HFFc6 (cell line): ENCODE results near the gene SOBP. TPM values are rescaled to one million over a fixed set of nuclear protein-coding genes. Genes with fewer than 3 reads are reported as not detected.

Experiments
- DNase-seq: peaks from one replicate; pipeline ENCODE4 v3.0.0-alpha.2; 2018
- H3K27ac Mint-ChIP-seq: 2 replicates; pipeline ENCODE4 v1.8.0; 2020; ENCODE audit warnings: mild to moderate bottlenecking, mixed read lengths
- H3K27me3 Mint-ChIP-seq: 2 replicates; pipeline ENCODE4 v1.8.0; 2021; ENCODE audit warnings: mild to moderate bottlenecking, moderate library complexity, mixed read lengths; ENCODE audit not compliant: insufficient read depth
- H3K36me3 Mint-ChIP-seq: 2 replicates; pipeline ENCODE4 v1.8.0; 2021; ENCODE audit warnings: low read depth, mixed read lengths
- H3K4me1 Mint-ChIP-seq: 2 replicates; pipeline ENCODE4 v1.8.0; 2020; ENCODE audit warnings: low read depth, mixed read lengths
- H3K4me3 Mint-ChIP-seq: 2 replicates; pipeline ENCODE4 v1.8.0; 2020; ENCODE audit warnings: mild to moderate bottlenecking, moderate library complexity, mixed read lengths
- H3K9me3 Mint-ChIP-seq: 2 replicates; pipeline ENCODE4 v1.8.0; 2020; ENCODE audit warnings: mild to moderate bottlenecking, mixed read lengths
- CTCF ChIP-seq: fragments of 200-600 bp; sonication (generic); IDR thresholded peaks from 2 replicates; pipeline ENCODE4 v1.5.0; 2021; ENCODE audit warnings: antibody characterized with exemption, mild to moderate bottlenecking
- total RNA-seq, 6 experiments: library from RNA; stranded (reverse); fragmentation: NEBNext Ultra II Directional; extraction: Animal tissue kit (Norgen Biotek cat#: 25700); gene quantifications; 2 replicates in 1 of 6; 3 replicates in 5 of 6; pipeline ENCODE4 v1.2.3, GENCODE V29; 2021

Gene SOBP
- total RNA-seq, 6 experiments from 2014 or later = 0.09 to 0.50 (median 0.15) TPM; not detected in 1

- no peak for DNase-seq
- Mint-ChIP-seq H3K36me3 (no peaks in the 10 kb centered on the region), H3K27me3 (peaks cover 8% of the 10 kb centered on the region), H3K27ac (no peak overlapping the region), H3K4me3 (no peak overlapping the region), H3K4me1 (no peaks in the 10 kb centered on the region), H3K9me3 (no peaks in the 10 kb centered on the region)
- TF ChIP-seq CTCF = no peak
Measured at GRCh38 chr6:107637316-107638315, 147.7 kb downstream of the SOBP start.

GRCh38 chr6:107638493-107638892, 148.6 kb downstream of the SOBP start:
- Mint-ChIP-seq H3K36me3 (no peaks in the 10 kb centered on the region), H3K9me3 (no peaks in the 10 kb centered on the region), H3K27me3 (peaks cover 8% of the 10 kb centered on the region), H3K4me3 (no peak overlapping the region), H3K4me1 (no peaks in the 10 kb centered on the region), H3K27ac (no peak overlapping the region)
- no peak for DNase-seq
- TF ChIP-seq CTCF = no peak

- no peak overlapping the region for H3K4me3 Mint-ChIP-seq
- H3K9me3 Mint-ChIP-seq = no peaks in the 10 kb centered on the region
- peaks cover 4% of the 10 kb centered on the region for H3K27me3 Mint-ChIP-seq
- no peaks in the 10 kb centered on the region for H3K36me3 Mint-ChIP-seq
- H3K4me1 Mint-ChIP-seq = no peaks in the 10 kb centered on the region
- DNase-seq = no peak
- H3K27ac Mint-ChIP-seq = no peak overlapping the region
- no peak for TF ChIP-seq CTCF
Measured at GRCh38 chr6:107639511-107639910, 149.6 kb downstream of the SOBP start.

- no peak for DNase-seq
- Mint-ChIP-seq H3K9me3 (no peaks in the 10 kb centered on the region), H3K4me1 (no peaks in the 10 kb centered on the region), H3K27ac (no peak overlapping the region), H3K4me3 (no peak overlapping the region), H3K27me3 (peaks cover 8% of the 10 kb centered on the region), H3K36me3 (no peaks in the 10 kb centered on the region)
- no peak for TF ChIP-seq CTCF
Measured at GRCh38 chr6:107641071-107641470, 151.2 kb downstream of the SOBP start.

GRCh38 chr6:107641500-107641941, 151.6 kb downstream of the SOBP start:
- Mint-ChIP-seq H3K27ac (no peak overlapping the region), H3K27me3 (peaks cover 6% of the 10 kb centered on the region), H3K36me3 (no peaks in the 10 kb centered on the region), H3K9me3 (no peaks in the 10 kb centered on the region), H3K4me3 (no peak overlapping the region), H3K4me1 (no peaks in the 10 kb centered on the region)
- no peak for TF ChIP-seq CTCF
- DNase-seq = no peak
